ENCODE data around the gene GPATCH2L.

- TF ChIP-seq CTCF (IDR thresholded peaks at IDR 0.05): no peak
- TF ChIP-seq POLR2A (IDR thresholded peaks at IDR 0.05): no peak
Measured at GRCh38 chr14:76106188-76106587, 45.5 kb upstream of the GPATCH2L start.
